GM12873 (cell line): Measurements from ENCODE around the gene MYOD1.

Experiments used
- CTCF ChIP-seq: IDR thresholded peaks from 2 replicates; pipeline ENCODE4 v1.5.1; 2012; ENCODE audit warnings: low read depth, mild to moderate bottlenecking, moderate library complexity, low read length, control low read depth; ENCODE audit not compliant: insufficient read depth; ENCODE audit errors: missing control alignments

The MYOD1 gene

DNA sequence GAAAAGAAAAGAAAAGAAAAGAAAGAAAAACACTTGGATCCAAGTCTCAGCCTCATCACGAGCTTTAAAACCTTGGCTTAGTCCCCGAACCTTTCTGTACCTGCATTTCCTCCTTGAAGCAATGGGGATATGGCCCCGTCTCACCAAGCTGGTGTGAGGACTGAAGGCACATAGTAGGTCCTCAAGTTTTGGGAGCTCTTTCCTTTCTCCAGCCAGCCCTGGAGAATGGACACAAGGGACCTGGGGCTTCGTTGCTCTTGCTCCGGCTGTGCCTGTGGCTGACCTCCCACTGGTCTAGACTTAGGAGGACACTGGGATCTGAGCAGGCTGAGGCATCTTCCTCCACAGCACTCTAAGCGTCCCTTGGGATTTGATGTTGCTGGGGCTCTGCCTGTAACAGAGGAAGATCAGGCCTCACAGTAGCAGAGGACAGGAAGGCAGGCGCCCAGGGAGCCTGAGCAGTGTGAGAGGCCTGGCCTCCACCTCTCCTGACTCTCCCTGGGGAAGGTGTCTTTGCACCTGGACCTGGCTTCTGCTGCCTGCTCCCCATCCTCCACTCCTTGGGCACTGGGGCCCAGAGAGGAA, 48.0 kb downstream of the MYOD1 start:
- no peak for TF ChIP-seq CTCF

GRCh38 chr11:17767914-17768313, 48.5 kb downstream of the MYOD1 start:
- TF ChIP-seq CTCF: no peak

DNA sequence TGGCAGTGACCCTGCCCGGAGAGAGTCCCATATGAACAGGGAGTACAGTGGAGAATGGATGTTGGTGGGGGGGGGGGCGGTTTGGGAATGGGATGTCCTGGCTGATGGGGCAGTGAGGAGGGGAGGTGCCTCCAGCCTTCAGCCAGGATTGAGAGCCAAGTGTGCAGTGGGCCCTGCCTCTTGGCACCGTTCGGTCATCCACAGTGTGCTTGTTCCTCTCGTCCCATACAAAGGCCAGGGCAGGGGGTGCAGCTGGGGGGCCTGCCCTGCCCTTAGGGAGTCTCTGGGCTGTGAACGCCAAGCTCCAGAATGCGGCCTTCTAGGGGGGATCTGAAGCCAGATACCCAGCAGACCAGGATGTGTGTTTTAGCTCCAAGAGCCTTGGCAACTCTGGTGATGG, 49.2 kb downstream of the MYOD1 start:
- TF ChIP-seq CTCF: no peak

DNA sequence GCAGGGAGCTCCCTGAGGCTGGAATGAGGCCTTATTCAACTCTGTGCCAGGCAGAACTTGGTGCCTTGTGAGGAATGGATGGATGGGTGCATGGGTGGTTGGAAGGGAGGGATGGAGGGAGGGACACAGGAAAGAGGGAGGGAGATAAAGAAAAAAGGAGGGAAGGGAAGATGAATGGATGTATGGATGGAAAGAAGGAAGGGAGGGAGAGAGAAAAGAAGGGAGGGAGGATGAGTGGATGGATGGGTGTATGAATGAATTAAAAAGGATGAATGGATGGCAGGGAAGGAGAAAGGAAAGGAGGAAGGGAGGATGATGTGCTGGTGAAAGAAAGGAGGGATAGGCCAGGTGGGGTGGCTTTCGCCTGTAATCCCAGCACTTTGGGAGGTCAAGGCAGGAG, 49.8 kb downstream of the MYOD1 start:
- no peak for TF ChIP-seq CTCF

- TF ChIP-seq CTCF: peak; percentile 49
These were observed 50.8 kb downstream of the MYOD1 start for GRCh38 chr11:17770048-17770652.

DNA sequence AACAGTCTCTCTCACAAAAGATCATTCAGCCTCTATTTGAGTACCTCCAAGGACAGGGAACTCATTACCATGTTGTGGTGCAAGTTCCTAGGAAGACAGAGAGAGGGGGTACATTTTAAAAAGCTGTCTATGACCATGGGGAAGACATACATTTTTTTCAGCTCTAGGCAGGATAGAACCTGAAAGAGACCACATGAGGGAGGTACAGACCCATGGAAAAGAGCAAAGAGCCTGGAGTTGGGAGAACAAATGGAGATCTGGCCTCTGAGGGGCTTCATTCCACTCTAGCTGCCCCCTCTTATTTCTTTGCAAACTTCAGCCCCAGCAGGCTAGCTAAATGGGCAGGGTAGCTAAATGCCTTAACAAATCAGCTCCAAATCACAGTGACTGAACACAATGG, 51.5 kb downstream of the MYOD1 start:
- no peak for TF ChIP-seq CTCF

- no peak for TF ChIP-seq CTCF
These were observed 52.0 kb downstream of the MYOD1 start for GRCh38 chr11:17771415-17771814.
